MM.1S (cell line): ENCODE results near the gene RUNX2.

ENCODE experiments used
- DNase-seq: peaks from one replicate; pipeline ENCODE4 v3.0.0-alpha.2; 2015
- H2AFZ ChIP-seq: fragments of 300-600 bp; sonication (generic); 2 replicates; pipeline ENCODE4 v1.6.0; 2016; ENCODE audit warnings: antibody characterized with exemption, low read length
- H3F3A ChIP-seq: fragments of 300-600 bp; sonication (generic); 2 replicates; pipeline ENCODE4 v1.6.1; 2016; ENCODE audit warnings: mild to moderate bottlenecking, antibody characterized with exemption, low read length, moderate library complexity, mixed read lengths; ENCODE audit not compliant: insufficient read depth
- H3K27ac ChIP-seq: fragments of 300-600 bp; sonication (generic); 2 replicates; pipeline ENCODE4 v1.5.1; 2016; ENCODE audit warnings: mild to moderate bottlenecking, low read length
- H3K27me3 ChIP-seq: fragments of 300-600 bp; sonication (generic); replicated peaks from 2 replicates; pipeline ENCODE4 v1.6.0; 2016; ENCODE audit warnings: low read length; ENCODE audit not compliant: insufficient read depth
- H3K36me3 ChIP-seq: fragments of 300-600 bp; sonication (generic); replicated peaks from 2 replicates; pipeline ENCODE4 v1.6.1; 2016; ENCODE audit warnings: mild to moderate bottlenecking, low read length, mixed read lengths; ENCODE audit not compliant: insufficient read depth
- H3K4me1 ChIP-seq: fragments of 300-600 bp; sonication (generic); 2 replicates; pipeline ENCODE4 v1.6.1; 2016; ENCODE audit warnings: low read length, mixed read lengths
- H3K4me2 ChIP-seq: fragments of 300-600 bp; sonication (generic); 2 replicates; pipeline ENCODE4 v1.6.0; 2016; ENCODE audit warnings: low read depth, low read length
- H3K4me3 ChIP-seq: fragments of 300-600 bp; sonication (generic); 2 replicates; pipeline ENCODE4 v1.5.1; 2016; ENCODE audit warnings: low read length, mixed read lengths
- H3K79me2 ChIP-seq: fragments of 300-600 bp; sonication (generic); 2 replicates; pipeline ENCODE4 v1.6.1; 2016; ENCODE audit warnings: mixed run types, low read length, mixed read lengths
- H3K9ac ChIP-seq: fragments of 300-600 bp; sonication (generic); 2 replicates; pipeline ENCODE4 v1.6.1; 2016; ENCODE audit warnings: low read length, mixed read lengths
- H3K9me2 ChIP-seq: fragments of 300-600 bp; sonication (generic); replicated peaks from 2 replicates; pipeline ENCODE4 v1.6.1; 2016; ENCODE audit warnings: mild to moderate bottlenecking, low read length, mixed read lengths; ENCODE audit not compliant: insufficient read depth
- H3K9me3 ChIP-seq: fragments of 300-600 bp; sonication (generic); replicated peaks from 2 replicates; pipeline ENCODE4 v1.6.1; 2016; ENCODE audit warnings: mild to moderate bottlenecking, low read length, mixed read lengths; ENCODE audit not compliant: insufficient read depth
- H4K20me1 ChIP-seq: fragments of 300-600 bp; sonication (generic); 2 replicates; pipeline ENCODE4 v1.6.1; 2016; ENCODE audit warnings: mild to moderate bottlenecking, low read length, moderate library complexity, mixed read lengths; ENCODE audit not compliant: insufficient read depth
- EZH2 ChIP-seq: fragments of 300-600 bp; sonication (generic); optimal IDR thresholded peaks from 2 replicates; pipeline ENCODE3; 2017; ENCODE audit warnings: low read depth, mild to moderate bottlenecking, antibody characterized with exemption, low read length, mixed read lengths
- EZH2phosphoT487 ChIP-seq: fragments of 300-600 bp; sonication (generic); IDR thresholded peaks from 2 replicates; pipeline ENCODE4 v1.6.1; 2018; ENCODE audit warnings: antibody characterized with exemption, low read length
- TF ChIP-seq, protein P1 (sequence below): fragments of 300-600 bp; sonication (generic); IDR thresholded peaks from 2 replicates; pipeline ENCODE4 v1.5.1; 2016; ENCODE audit warnings: antibody characterized with exemption, low read length, mixed read lengths

Gene RUNX2

DNA sequence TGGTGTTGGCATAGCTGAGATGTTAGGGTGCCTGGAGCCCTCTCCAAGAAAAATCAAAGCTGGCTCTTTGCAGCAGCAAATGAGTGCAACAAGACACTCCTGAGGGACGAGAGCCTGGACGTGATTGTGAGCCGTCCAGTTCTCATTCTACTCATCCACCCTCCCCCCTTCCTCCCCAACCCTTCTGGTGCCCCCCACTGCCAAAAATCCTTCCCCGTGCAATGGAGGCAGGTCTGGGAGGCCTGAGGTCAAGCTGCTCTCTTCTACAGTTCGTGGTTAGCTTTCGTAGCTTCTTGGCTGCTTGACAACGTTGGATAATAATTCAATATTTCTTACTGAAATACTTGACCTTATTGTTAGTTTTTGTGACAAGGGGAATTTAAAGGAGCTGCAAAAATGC lies 234.9 kb downstream of the RUNX2 start:
- Histone ChIP-seq H3K27me3 (no peaks in the 10 kb centered on the region), H3K27ac (no peak overlapping the region), H3K9me3 (no peaks in the 10 kb centered on the region), H3K4me1 (peaks cover 19% of the 10 kb centered on the region), H3K9me2 (no peaks in the 10 kb centered on the region), H3F3A (0 out of 2 replicates have a peak, but pooled peaks cover 6% of the 10 kb centered on the region), H3K4me3 (no peak overlapping the region), H3K9ac (no peak overlapping the region), H3K36me3 (no peaks in the 10 kb centered on the region), H2AFZ (no peak overlapping the region), H3K79me2 (no peaks in the 10 kb centered on the region), H4K20me1 (no peaks in the 10 kb centered on the region), H3K4me2 (no peak overlapping the region)
- DNase-seq = no peak
- TF ChIP-seq EZH2 = no peak

DNA sequence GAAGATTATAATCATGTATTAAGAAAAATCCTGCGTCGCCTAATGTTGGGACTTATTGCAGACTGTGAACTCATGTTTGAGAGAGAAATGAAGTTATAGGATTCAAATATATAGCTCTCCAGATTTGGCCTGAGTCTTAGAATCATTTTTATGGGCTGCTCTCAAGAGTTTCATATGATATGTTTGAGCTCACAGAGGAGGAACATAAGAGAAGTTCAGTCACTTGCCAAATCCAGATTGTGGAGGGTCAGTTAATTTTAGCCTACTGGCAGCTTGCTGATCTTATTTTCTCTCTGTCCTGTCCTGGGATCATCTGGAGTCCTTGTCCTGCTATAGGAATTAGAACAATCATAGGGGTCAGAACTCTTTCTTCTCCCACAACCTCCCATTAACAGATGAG lies 235.7 kb downstream of the RUNX2 start:
- Histone ChIP-seq H3K4me3 (no peak overlapping the region), H3K27ac (no peak overlapping the region), H3K27me3 (no peaks in the 10 kb centered on the region), H3K9me3 (no peaks in the 10 kb centered on the region), H3K4me2 (no peak overlapping the region), H4K20me1 (no peaks in the 10 kb centered on the region), H2AFZ (no peak overlapping the region), H3K36me3 (no peaks in the 10 kb centered on the region), H3F3A (no peaks in the 10 kb centered on the region), H3K4me1 (peaks cover 13% of the 10 kb centered on the region), H3K9ac (no peak overlapping the region), H3K79me2 (no peaks in the 10 kb centered on the region), H3K9me2 (no peaks in the 10 kb centered on the region)
- TF ChIP-seq EZH2phosphoT487 (no peak), EZH2 (no peak)
- TF ChIP-seq, protein P1, sequence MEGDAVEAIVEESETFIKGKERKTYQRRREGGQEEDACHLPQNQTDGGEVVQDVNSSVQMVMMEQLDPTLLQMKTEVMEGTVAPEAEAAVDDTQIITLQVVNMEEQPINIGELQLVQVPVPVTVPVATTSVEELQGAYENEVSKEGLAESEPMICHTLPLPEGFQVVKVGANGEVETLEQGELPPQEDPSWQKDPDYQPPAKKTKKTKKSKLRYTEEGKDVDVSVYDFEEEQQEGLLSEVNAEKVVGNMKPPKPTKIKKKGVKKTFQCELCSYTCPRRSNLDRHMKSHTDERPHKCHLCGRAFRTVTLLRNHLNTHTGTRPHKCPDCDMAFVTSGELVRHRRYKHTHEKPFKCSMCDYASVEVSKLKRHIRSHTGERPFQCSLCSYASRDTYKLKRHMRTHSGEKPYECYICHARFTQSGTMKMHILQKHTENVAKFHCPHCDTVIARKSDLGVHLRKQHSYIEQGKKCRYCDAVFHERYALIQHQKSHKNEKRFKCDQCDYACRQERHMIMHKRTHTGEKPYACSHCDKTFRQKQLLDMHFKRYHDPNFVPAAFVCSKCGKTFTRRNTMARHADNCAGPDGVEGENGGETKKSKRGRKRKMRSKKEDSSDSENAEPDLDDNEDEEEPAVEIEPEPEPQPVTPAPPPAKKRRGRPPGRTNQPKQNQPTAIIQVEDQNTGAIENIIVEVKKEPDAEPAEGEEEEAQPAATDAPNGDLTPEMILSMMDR = no peak
- DNase-seq = no peak

DNA sequence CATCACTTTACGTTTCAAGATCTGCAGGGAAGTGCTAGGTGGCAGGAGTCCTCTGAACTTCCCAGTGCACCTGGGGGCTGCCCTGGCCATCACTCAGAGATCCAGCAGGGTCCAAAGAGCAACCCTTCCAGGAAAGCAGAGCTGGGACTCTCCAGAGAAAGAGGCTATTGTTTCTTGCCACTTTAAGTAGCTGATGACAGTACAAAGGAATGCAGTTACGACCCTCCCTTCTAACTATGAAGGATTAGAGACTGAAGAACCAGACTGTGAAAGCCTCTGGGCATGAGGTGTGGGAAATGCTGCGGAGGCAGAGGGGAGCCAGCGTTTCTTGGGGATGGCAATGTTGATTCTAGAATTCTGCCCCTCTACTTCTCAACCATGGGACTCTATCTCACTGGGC lies 238.8 kb downstream of the RUNX2 start:
- Histone ChIP-seq H2AFZ (no peak overlapping the region), H3K27me3 (no peaks in the 10 kb centered on the region), H3F3A (no peaks in the 10 kb centered on the region), H3K36me3 (no peaks in the 10 kb centered on the region), H3K4me2 (no peak overlapping the region), H3K79me2 (no peaks in the 10 kb centered on the region), H3K4me3 (no peak overlapping the region), H3K9ac (no peak overlapping the region), H3K9me3 (no peaks in the 10 kb centered on the region), H3K27ac (no peak overlapping the region), H3K9me2 (no peaks in the 10 kb centered on the region), H4K20me1 (no peaks in the 10 kb centered on the region), H3K4me1 (no peaks in the 10 kb centered on the region)
- DNase-seq = no peak
- TF ChIP-seq EZH2 (no peak), EZH2phosphoT487 (no peak)
- TF ChIP-seq, protein P1 = no peak

DNA sequence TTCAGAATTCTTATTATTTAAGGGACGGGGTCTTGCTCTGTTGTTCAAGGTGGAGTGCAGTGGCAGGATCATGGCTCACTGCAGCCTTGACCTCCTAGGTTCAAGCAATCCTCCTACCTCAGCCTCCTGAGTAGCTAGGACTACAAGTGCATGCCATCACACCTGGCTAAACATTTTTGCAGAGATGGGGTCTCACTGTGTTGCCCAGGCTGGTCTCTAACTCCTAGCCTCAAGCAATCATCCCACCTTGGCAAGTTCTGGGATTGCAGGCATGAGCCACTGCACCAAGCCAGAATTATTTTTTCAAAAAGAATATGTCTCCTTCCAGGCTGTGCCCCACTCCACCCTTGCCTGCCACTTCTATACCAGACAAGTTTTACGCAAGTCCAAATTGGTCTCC lies 239.7 kb downstream of the RUNX2 start:
- no peak overlapping the region for H3K9ac ChIP-seq
- H3K36me3 ChIP-seq = no peaks in the 10 kb centered on the region
- H3K79me2 ChIP-seq = no peaks in the 10 kb centered on the region
- H3K9me3 ChIP-seq = no peaks in the 10 kb centered on the region
- H3K9me2 ChIP-seq = no peaks in the 10 kb centered on the region
- H3K4me3 ChIP-seq = no peak overlapping the region
- no peak for DNase-seq
- H4K20me1 ChIP-seq = no peaks in the 10 kb centered on the region
- no peak overlapping the region for H2AFZ ChIP-seq
- H3K27me3 ChIP-seq = no peaks in the 10 kb centered on the region
- no peaks in the 10 kb centered on the region for H3F3A ChIP-seq
- H3K4me1 ChIP-seq = no peaks in the 10 kb centered on the region
- H3K27ac ChIP-seq = no peak overlapping the region
- no peak overlapping the region for H3K4me2 ChIP-seq
- TF ChIP-seq EZH2phosphoT487 = no peak
- no peak for TF ChIP-seq EZH2
- TF ChIP-seq, protein P1 = no peak
